SU-DHL-6 (cell line): ENCODE measurements around the gene CD52.

Source experiments
- CTCF ChIP-seq: fragments of 200-600 bp; sonication (generic); IDR thresholded peaks from one replicate; pipeline ENCODE4 v1.5.1; 2017; ENCODE audit warnings: antibody characterized with exemption, mild to moderate bottlenecking, low read length, moderate library complexity; ENCODE audit not compliant: insufficient read depth, poor library complexity, severe bottlenecking
- EZH2phosphoT487 ChIP-seq: fragments of 200-600 bp; sonication (generic), shearing (Covaris generic); conservative IDR thresholded peaks from 2 replicates; pipeline ENCODE4 v1.6.1; 2018; ENCODE audit warnings: mild to moderate bottlenecking, antibody characterized with exemption, low read length, moderate library complexity, mixed read lengths

GRCh38 chr1:26351590-26352337 is 34.0 kb downstream of the CD52 start:
- TF ChIP-seq CTCF (no peak), EZH2phosphoT487 (no peak)
